ENCODE results near the gene RBP5.
A peak's percentile ranks its signal among the peaks of the same experiment; 100 is the strongest.

Gene RBP5

GRCh38 chr12:7101047-7101693 lies 27.5 kb downstream of the RBP5 start:
- DNase-seq (ENCODE audit: low read depth) = no peak

- no peak for DNase-seq (ENCODE audit: low read depth)
Measured at GRCh38 chr12:7100239-7100638, 28.4 kb downstream of the RBP5 start.

- DNase-seq (ENCODE audit: low read depth) = no peak
Measured at GRCh38 chr12:7099290-7099996, 29.2 kb downstream of the RBP5 start.

- no peak for DNase-seq (ENCODE audit: low read depth)
Measured at GRCh38 chr12:7096979-7097378, 31.7 kb downstream of the RBP5 start.

- DNase-seq (ENCODE audit: low read depth) = no peak
Measured at GRCh38 chr12:7096006-7096932, 32.4 kb downstream of the RBP5 start.

GRCh38 chr12:7093892-7094291 lies 34.8 kb downstream of the RBP5 start:
- no peak for DNase-seq (ENCODE audit: low read depth)

- no peak for DNase-seq (ENCODE audit: low read depth)
Measured at GRCh38 chr12:7093486-7093885, 35.2 kb downstream of the RBP5 start.

GRCh38 chr12:7092986-7093460 lies 35.7 kb downstream of the RBP5 start:
- DNase-seq (ENCODE audit: low read depth) = no peak

- DNase-seq (ENCODE audit: low read depth) = peak; percentile 45
Measured at GRCh38 chr12:7092229-7092985, 36.3 kb downstream of the RBP5 start, which contains the start of gene C1R. TSS of gene C1R (minus strand) at chr12:7092445. CDS start at chr12:7092388, 57 bp downstream.

- DNase-seq (ENCODE audit: low read depth) = no peak
Measured at GRCh38 chr12:7091660-7092228, 36.9 kb downstream of the RBP5 start.

GRCh38 chr12:7091171-7091570 lies 37.5 kb downstream of the RBP5 start:
- no peak for DNase-seq (ENCODE audit: low read depth)

GRCh38 chr12:7090222-7090998 lies 38.3 kb downstream of the RBP5 start:
- DNase-seq (ENCODE audit: low read depth) = no peak

GRCh38 chr12:7089196-7089871 lies 39.4 kb downstream of the RBP5 start:
- DNase-seq (ENCODE audit: low read depth) = no peak

GRCh38 chr12:7083125-7083524 lies 45.6 kb downstream of the RBP5 start:
- no peak for DNase-seq (ENCODE audit: low read depth)

GRCh38 chr12:7081037-7081436 lies 47.7 kb downstream of the RBP5 start:
- no peak for DNase-seq (ENCODE audit: low read depth)

- no peak for DNase-seq (ENCODE audit: low read depth)
Measured at GRCh38 chr12:7079826-7080125, 48.9 kb downstream of the RBP5 start.

GRCh38 chr12:7078163-7078562 lies 50.5 kb downstream of the RBP5 start:
- no peak for DNase-seq (ENCODE audit: low read depth)

- DNase-seq (ENCODE audit: low read depth) = no peak
Measured at GRCh38 chr12:7076493-7076892, 52.2 kb downstream of the RBP5 start.

GRCh38 chr12:7075939-7076338 lies 52.8 kb downstream of the RBP5 start:
- DNase-seq (ENCODE audit: low read depth) = no peak

GRCh38 chr12:7075518-7075917 lies 53.2 kb downstream of the RBP5 start:
- DNase-seq (ENCODE audit: low read depth) = no peak

All from activated T-cell treated with anti-CD3 and anti-CD28 coated beads for 48 hours (primary cell).